ENCODE measurements around the gene SOAT2.
"Not testable (repeated sequence)": the region's sequence is repeated elsewhere in the genome, so short reads cannot be mapped to it uniquely, and the experiment has no call there.

SOAT2 gene

DNA sequence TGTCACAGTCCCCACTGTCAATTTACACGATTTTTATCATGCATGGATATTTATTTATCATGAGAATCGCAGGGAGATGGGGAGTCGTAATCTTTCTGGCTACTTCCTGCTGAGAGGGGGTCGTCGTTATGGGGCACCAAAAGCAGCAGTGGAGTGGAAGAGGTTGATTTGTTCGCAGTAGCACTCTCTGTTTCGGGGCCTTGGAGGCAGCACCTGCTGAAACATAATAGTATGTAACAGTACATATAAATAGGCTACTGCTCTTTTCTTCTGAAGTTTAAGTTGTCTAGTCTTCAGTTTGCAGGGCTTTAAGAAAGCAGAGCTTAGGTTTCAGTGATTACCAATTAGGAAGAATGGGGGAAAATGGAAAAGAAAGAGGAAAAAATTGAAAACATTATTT, 3.8 kb downstream of the SOAT2 start:
- FAIRE-seq, result no peak

DNA sequence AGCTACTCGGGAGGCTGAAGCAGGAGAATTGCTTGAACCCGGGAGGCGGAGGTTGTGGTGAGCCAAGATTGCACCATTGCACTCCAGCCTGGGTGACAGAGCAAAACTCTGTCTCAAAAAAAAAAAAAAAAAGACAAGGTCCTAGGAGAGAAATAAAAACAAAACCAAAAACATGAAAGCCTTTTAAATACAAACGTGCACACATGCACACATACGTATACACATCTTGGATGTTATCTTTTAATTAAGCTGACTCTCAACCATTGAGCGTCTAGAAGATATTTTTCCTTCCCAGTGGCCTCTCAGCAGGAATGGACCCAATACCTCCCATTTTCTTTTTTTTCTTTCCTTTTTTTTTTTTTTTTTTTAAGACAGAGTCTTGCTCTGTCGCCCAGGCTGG, 9.1 kb downstream of the SOAT2 start:
- not testable (repeated sequence) for FAIRE-seq

DNA sequence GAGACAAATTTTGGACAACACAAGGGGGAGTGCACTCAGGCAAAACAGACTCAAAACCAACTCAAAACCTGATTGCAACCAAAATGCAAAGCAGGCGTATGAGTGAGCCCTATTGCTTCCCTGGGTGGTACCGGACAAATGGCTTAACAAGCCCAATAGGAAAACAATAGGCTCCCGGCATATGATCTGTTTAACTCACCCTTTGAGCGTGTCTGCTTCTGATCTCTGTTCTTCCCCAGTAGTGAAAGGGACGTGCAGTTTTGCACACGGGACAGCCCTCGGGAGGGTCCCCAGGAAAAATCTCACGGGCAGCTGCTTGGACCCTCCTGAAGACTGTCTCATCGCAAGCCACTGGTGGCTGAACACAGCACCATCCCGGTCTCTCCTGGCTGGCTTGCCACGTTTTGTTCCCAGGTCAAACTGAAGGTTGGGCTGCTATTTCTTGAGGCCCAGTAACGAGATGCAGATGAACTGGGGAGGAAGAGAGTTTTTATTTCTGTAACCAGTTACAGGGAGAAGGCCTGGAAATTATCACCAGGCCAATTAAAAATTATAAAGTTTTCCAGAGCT, 9.9 kb downstream of the SOAT2 start:
- FAIRE-seq, result no peak

DNA sequence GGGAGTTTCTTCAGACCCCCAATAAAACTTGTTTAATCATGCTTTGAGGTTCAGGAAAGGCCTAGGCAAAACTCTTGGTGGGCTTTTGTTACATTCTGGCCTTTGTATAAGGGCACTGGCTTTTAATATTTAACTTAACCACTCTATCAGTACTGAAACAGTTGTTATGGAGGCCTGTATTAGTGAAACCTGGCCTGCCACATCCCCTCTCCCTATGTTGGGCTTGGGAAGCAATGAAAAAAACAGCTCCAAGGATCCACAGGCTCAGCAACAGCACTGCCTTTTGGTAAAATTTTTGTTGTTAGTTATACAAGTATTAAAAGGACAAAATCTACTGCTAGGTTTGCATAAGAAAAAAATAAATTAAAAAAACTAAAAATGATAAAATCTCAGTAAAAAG, 10.7 kb downstream of the SOAT2 start:
- FAIRE-seq, result no peak

DNA sequence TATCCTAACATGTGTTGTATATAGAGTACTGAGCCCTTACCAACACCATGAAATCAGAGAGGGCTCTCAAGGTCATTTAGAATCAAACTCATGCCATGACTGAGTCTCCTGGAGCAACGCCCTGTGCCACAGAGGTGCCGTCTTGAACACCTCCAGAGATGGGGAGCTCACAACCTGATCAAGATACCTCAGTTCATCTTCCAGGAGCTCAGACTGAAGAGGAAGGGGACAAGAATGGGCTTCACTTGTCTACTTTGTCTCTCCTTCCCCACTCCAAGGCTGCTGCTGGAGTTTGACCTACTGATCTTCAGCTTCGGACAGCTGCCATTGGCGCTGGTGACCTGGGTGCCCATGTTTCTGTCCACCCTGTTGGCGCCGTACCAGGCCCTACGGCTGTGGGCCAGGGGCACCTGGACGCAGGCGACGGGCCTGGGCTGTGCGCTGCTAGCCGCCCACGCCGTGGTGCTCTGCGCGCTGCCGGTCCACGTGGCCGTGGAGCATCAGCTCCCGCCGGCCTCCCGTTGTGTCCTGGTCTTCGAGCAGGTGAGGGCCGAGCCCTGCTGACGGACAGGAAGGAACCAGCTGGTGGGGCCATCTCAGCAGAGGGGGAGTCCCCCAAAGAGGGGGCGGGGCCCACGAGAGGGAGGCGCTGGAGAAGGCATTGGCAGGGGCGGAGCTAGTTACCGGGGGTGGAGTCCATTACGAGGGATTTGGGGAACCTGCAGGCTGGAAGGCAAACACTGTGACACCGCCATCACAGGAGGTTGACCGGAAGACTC, 12.0 kb downstream of the SOAT2 start:
- no peak for FAIRE-seq

DNA sequence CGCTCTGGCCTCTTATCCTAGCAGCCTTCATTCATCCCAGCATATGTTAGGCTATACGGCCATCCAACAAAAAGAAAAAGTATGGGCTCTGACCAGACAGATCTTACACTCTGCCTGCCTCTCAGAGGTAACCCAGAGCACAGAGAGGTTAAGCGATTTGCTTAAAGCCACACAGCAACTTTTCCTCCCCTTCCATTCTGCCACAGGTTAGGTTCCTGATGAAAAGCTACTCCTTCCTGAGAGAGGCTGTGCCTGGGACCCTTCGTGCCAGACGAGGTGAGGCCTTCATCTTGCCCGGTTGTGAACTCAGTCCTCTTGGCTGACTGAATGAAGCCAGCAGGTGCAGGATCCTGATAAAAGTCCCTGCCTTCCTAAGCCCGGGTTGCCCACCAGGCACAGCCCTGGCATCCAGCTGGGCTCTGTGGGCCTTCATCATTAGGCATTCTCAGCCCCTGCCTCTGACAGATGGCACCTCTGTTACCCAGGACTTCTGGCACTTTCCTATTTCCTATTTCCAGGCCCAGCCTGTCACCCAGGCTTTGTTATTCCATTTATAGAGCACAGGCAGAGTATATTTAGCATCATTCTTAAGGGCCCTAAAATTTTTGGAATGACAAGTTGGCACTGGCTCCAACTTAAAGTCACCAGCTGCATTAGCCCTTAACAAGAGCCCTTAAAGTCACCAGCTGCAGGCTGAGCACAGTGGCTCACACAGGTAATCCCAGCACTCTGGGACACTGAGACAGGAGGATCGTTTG, 12.8 kb downstream of the SOAT2 start:
- no peak for FAIRE-seq

DNA sequence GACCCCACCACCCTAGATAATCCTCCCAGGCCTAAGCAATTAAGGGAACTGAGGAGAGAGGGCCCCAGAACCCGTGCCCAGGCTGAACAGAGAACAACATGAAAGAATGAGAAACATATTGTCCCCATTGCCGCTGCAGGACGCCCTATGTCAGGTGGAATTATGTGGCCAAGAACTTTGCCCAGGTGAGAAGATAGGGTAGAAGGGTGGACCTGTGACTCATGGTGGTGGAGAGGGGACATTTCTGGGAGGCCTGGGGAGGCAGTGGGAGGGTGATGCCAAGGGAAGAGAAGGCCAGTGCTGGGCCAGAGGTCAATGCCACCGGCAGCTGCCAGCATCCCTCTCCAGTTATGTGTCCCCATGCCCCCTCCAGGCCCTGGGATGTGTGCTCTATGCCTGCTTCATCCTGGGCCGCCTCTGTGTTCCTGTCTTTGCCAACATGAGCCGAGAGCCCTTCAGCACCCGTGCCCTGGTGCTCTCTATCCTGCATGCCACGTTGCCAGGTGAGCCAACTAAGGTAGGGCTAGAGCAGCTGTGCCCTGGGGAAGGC, 15.5 kb downstream of the SOAT2 start:
- FAIRE-seq, result no peak

DNA sequence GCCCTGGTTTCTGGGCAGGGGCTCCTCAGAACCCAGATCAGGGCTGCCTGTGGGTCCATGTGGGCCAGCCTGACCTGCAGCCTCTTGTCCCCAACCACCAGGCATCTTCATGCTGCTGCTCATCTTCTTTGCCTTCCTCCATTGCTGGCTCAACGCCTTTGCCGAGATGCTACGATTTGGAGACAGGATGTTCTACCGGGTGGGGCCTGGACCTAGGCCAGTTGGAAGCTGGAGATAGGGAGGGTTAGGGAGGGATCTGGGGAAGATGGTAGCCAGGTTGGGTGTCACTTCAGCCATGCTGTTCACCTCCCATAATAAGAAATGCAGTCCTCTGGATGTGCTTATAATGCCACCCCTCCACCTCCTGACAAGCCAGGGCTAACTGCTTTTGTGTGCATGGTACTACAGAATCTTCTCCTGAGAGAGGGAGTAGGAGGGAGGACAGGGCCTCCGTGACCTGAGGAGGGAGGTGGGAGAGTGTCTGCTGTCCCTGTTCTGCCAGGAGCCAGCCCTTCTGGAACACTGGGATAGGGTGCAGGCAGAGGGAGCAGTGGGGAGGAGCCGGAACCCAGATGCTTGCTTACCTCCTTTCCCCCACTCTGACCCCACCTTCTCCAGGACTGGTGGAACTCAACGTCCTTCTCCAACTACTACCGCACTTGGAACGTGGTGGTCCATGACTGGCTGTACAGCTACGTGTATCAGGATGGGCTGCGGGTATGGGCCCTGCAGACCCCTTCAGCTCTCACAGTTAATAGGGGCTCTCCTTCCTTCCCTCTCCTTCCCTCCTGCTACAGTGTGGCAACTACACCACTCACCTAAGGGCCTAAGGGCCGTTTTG, 17.6 kb downstream of the SOAT2 start:
- FAIRE-seq, result no peak

DNA sequence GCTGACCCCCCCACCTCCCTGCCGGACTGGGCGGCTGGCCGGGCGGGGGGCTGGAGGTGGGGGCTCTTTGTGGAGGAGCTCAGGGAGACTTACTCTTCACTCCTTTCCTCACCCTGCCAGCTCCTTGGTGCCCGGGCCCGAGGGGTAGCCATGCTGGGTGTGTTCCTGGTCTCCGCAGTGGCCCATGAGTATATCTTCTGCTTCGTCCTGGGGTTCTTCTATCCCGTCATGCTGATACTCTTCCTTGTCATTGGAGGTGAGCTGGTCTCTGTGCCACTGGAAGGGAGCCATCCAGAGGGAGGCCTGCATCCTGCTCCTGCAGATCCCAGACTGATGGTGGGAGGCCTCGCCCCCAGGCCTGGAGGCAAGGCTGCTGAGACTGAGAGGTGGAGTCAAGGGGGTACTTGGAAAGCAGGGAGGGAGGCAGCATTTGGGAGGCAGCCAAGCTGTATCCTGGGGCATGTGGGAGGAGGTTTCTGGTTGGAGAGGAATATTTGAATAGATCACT, 19.7 kb downstream of the SOAT2 start:
- FAIRE-seq, result no peak

DNA sequence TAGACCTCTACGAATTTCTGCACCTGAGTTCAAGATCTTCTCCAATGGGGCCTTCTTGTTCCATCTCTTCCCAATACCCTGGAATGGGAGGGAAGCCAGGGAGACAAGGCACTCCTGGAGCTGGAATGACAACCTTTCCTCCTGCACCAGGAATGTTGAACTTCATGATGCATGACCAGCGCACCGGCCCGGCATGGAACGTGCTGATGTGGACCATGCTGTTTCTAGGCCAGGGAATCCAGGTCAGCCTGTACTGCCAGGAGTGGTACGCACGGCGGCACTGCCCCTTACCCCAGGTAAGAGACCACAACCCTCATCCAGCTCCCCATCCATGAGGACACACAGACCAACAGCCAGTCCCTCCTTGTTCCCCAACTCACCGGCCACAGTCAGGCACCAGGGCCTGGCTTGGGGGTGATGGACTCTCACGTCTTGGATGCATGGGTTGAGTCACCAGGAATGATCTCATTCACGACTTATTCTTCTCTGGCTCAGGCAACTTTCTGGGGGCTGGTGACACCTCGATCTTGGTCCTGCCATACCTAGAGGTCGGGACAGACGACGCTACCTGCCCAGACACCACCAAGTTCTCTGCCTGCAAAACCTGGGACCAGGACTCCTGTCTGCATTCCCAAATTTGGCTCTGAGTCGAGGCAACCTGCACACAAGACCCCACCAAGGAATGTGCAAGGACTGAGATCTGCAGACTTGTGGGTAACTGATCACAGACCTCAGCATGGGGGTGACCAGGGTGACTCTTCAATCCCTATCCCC, 20.5 kb downstream of the SOAT2 start:
- FAIRE-seq, result no peak

DNA sequence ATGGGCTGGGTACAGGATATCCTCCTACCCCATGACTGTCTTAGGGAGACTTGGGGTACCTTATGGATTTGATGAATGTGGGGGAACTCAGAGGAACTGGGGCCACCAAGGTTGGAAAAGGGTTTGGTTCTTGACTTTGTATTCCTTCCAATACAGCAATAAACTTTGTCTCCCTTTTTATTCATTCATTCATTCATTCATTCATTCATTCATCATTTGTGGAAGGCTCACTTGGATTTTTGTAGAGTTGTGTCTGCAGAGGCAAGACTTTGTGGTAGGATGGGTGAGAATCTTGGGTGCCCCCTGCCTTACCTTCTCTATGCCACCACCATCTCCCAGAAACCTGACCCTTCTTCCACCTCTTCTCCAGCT, 21.1 kb downstream of the SOAT2 start:
- no peak for FAIRE-seq

DNA sequence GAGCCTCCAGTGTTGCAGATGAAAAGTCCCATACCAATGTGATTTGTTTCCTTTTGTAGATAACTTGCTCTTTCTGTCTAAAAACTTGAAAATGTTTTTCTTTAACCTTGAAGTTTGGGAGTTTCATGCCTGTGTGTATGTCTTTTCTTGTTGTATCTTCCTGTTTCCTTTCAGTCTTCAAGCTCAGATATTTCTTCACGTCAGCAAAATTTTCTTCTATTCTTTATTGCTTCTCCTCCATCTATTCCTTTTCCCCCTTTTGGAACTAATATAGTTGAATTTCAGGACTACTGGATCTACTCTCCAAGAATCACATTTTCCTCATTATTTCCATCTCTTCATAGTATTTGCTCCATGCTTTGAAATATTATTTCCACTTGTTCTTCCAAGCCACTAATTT, 23.9 kb downstream of the SOAT2 start:
- no peak for FAIRE-seq

DNA sequence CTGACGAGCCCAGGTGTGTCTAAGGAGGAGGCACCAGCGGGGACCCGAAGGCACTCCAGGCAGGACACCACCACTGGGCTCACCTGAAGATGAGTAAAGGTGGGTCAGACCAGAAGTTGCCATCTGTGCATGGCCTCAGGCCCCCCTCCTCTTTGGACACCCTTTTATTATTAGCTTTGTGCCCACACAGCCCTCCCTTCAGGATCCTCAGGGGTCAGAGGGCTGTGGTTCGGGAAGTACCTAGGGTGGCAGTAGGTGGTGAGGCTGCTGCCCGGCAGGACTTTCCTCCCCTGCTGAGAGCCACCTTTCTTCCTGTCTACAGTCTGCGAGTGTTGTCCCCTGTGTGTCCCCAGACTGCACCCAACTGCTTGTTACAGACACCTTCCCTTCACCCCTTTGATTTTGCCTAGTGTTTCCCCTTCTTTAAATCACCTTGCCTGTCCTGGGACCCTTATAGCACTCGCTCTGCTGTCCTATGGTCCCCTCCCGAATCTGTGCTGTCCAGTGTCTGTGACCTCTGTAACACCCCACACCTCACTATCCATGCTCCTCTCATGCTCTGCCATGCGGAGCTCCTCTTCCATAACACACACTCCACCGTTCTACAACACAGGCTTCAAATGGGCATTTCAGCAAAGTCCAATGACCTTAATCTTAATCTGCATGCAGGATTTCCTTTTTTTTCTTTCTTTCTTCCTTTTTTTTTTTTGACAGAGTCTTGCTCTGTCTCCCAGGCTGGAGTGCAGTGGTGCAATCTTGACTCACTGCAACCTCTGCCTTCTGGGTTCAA, 25.7 kb downstream of the SOAT2 start:
- no peak for FAIRE-seq

DNA sequence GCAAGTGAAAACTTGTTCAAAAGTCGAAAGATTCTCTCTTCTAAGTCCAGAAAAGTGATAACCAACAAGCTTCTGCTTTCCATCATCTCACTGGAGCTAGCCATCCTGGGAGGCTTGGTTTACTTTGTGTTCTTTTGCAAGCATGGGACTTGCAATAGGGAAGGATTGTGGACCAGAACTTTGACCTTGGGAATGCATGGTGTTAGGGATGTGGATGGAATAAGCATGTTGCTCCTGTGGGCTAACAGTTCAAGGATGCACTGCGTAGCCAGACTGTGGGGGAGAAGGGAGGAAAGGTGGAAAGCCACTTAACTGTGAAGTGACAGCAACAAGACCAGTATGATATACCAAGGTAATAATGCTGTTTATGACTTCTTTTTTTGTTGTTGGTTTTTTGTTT, 28.6 kb downstream of the SOAT2 start:
- no peak for FAIRE-seq

DNA sequence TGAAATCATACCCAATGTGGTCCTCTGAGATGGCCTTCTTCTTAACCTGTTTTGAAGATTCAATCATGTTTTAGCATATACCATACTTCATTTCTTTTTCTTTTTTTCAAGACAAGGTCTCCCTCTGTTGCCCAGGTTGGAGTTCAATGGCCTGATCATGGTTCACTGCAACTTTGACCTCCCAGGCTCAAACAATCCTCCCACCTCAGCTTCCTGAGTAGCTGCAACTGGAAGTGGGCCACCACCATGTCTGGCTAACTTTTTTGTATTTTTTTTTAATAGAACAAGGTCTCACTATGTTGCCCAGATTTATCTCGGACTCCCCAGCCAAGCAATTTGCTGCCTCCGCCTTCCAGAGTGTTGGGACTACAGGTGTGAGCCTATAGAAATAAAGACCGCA, 30.4 kb downstream of the SOAT2 start:
- FAIRE-seq, result no peak

DNA sequence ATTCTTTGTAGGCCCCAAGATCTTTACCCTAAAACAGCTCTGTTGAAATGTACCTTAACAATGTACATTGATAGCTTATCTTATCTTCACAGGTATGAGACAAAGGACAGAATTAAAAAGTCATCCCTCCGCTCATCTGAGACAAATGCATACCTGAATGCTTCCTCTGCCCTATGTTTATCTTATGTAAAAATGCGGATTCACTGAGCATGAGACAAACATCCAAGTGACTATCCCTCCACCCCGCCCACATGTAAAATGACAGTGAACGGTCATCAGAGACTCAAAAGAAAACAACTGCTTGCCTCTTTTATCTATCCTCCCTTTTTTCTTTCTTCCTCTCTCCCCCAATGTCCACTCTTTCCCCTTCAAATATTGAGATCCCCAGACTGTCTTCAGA, 40.1 kb downstream of the SOAT2 start:
- no peak for FAIRE-seq

DNA sequence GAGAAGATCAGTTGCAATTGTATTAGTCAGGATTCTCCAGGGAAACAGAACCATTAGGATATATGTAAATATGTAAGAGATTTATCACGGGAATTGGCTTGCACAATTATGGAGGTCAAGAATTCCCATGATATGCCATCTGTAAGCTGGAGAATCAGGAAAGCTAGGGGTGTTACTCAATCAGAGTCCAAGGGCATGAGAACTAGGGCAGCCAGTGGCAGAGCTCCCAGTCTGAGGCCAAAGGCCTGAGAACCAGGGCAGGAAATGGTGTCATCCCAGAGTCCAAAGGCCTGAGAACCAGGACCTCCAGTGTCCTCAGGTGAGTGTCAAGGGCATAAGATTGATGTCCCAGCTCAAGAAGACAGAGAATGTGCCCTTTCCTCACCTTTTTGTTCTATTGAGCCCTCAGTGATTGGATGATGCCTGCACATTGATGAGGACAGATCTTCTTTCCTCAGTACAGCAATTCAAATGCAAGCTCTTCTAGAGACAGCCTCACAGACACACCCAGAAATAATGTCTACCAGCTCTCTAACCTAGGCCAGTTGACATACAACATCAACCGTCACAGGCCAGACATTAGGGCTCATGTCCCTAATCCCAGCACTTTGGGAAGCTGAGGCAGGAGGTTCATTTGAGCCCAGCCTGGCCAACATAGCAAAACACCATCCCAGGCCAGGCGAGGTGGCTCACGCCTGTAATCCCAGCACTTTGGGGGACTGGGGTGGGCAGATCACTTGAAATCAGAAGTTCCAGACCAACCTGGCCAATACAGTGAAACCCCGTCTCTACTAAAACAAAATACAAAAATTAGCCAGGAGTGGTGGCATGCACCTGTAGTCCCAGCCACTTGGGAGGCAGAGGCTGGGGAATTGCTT, 42.3 kb downstream of the SOAT2 start:
- no peak for FAIRE-seq

DNA sequence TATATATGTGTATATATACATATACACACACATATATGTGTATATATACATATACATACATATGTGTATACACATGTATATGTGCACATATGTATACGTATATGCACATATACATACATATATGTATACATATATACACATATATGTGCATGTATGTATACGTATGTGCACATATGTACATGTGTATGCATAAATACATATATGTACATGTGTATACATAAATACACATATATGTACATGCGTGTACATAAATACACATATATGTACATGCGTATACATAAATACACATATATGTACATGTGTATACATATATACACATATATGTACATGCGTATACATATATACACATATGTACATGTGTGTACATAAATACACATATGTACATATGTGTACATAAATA, 43.9 kb downstream of the SOAT2 start:
- FAIRE-seq, result no peak

DNA sequence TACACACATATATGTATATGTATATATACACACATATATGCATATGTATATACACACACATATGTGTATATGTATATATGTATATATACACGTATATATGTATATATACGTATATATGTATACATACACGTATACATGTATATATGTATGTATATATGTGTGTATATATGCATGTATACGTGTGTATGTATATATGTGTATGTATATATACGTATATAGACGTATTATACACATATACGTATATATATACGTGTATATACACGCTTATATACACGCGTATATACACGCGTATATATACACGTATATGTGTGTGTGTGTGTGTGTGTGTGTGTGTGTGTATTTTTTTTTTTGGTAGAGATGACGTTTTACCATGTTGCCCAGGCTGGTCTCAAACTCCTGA, 44.4 kb downstream of the SOAT2 start:
- no peak for FAIRE-seq

DNA sequence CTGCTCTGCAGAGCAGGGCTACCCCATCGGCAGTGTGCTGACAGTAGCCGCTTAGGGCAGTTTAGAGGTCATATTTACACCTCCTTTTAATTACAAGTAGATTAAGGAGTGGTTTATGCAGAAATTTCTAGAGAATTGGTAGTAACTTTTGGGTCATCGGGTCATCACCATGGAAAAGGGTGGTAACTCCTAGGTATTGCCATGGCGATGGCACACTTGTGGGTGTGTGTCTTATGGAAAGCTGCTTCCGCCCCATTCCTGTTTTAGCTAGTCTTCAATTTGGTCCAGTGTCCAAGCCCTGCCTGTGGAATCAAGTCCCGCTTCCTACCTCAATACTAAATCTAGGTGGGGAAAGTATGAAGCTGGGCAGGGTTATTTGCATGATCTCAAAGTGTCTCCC, 47.8 kb downstream of the SOAT2 start:
- no peak for FAIRE-seq
